DMS114 treated with DMSO at 0.1 percent for 48 hours (cell line): ENCODE measurements around the gene UPF1.

Source experiments
- DNase-seq: peaks from one replicate; lab custom pipeline; 2025; ENCODE audit not compliant: unreplicated experiment; lab: John Stamatoyannopoulos, UW

UPF1 gene

DNA sequence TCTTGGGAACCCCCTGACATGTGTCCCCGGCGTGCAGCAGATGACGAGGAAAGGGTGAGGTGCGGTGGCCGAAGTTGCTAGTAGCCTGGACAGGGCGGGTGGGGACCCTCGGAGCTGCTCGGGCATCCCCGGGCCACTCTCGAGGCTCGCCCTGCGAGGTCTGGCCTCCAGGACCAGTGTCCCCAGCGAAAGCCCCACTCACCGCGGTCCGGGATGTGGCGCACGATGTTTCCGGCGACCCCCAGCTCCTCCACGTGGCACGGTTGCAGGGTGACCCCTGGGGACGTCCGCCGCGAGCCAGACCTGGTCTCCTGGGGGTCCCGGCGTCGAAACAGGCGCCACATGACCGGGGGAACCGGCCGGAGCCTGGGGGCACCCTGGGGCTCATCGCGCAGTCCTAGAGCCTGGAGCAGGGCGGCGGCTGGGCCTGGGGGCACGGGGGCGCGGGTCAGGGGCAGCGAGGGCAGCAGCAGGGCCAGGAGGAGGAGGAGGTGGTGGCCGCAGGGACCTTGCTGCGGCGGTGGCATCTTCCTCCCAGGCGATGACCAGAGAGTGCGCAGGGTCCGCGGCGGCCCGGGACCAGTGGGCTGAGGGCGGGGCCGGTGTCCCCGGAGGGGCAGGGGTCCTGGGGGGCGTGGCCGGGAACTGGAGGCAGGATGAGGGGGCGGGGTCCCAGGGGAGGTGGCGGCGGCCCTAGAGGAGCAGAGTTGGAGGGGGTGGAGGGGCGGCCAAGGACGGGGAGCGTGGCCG lies 38.2 kb downstream of the UPF1 start:
- DNase-seq, result no peak

- DNase-seq, result no peak
Measured at GRCh38 chr19:18870531-18871172, 38.9 kb downstream of the UPF1 start.

GRCh38 chr19:18871543-18871942 lies 39.8 kb downstream of the UPF1 start:
- DNase-seq, result no peak

DNA sequence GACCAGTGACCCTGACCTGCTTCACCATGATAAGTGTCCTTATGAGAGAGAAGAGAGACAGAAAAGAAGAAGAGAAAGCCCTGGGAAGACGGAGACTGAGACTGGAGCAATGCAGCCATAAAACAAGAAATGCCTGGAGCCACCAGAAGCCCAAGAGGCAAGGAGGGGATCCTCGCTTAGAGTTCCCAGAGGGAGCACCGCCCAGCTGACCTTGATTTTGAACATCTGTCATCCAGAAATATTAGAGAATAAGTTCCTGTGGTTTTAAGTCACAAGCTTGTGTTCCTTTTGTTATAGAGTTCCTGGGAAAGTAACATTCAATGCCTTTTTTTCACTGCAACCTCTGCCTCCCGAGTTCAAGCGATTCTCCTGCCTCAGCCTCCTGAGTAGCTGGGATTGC lies 44.0 kb downstream of the UPF1 start:
- DNase-seq, result no peak

DNA sequence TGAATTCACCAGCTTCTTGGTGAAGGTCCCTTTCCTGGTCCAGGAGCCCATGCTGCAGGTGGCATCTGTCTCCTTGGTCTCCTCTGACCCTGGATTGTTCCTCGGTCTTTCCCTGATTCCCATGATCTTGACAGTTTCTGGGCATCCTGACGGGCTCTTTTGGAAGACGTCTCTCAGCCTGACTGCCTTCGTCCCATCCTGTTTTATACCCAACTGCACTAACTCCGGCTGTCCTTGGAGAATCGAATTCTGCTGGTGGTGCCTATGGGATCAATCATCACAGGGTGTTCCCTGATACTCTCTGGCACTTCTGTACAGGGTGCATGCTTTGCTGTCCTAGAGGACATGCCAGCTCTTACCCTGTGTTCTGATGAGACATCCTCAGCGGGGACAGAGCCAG lies 45.1 kb downstream of the UPF1 start:
- DNase-seq, result no peak

GRCh38 chr19:18878058-18878797 lies 46.5 kb downstream of the UPF1 start:
- DNase-seq, result no peak

- no peak for DNase-seq
Measured at GRCh38 chr19:18878858-18879578, 47.3 kb downstream of the UPF1 start.

DNA sequence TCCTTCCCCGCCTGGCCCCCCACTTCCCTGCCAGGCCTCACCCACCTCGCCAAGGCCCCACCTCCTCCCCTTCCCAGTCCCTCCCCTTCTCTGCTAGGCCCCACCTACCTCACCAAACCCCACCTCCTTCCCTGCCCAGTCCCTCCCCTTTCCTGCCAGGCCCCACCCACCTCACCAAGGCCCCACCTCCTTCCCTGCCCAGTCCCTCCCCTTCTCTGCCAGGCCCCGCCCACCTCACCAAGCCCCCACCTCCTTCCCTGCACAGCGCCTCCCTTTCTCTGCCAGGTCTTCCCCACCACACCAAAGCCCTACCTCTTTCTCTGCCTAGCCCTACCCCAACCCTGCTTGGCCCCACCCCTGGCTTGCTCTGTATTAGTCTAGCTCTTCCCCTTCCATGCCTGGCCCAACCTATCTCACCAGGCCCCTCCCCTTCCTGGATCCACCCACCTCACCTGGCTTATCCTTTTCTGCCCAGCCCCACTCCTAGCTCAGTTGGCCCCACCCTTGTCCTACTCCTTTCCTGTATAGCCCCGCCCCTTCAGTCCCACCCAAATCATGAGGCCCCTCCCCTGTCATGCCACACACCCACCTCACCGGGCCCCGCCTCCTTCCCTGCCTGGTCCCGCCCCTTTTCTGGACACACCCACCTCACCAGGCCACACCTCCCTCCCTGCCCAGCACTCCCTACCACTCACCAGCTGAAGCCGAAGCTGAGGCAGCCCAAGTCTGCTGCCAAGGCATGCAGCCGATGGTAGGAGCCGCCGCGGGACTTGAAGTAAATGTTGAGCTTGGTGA lies 48.0 kb downstream of the UPF1 start:
- DNase-seq, result no peak

- DNase-seq, result no peak
Measured at GRCh38 chr19:18881491-18881890, 49.7 kb downstream of the UPF1 start.

DNA sequence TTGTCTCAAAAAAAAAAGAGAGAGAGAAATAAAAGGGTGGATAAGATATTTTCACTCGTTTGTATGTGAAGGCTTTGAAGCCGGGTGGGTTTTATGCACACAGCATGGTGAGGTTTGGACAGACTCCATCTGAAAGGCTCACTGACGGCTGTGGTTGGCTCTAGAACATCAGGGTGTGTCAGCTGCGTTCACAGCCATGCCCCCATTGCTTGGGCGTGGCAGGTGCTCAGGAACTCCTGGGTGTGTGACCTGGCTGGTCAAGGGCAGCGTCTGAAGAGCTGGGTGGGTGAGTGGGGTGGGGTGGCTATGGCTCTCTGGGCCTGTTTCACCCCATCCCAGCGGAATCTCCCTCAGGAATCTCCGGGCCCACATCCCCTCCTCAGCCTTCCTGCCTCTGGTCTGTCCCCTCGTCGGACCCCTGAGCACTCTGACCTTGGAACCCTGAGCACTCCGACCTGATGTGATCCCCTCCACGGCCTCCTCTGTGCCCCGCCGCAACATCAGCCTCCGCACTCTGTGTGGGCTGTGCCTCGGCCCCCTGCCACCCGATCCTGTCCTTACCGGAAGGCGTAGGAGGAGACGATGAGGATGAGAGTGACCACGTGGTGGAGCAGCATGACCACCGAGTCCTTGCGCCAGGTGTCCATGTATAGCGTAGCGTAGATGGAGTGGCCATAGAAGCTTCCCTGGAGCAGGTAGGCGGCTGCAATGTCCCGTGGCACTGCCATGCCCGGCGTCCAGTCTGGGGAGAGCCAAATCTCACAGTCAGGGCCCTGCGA lies 52.0 kb downstream of the UPF1 start:
- DNase-seq, result no peak

GRCh38 chr19:18886972-18887371 lies 55.2 kb downstream of the UPF1 start:
- DNase-seq, result no peak

- no peak for DNase-seq
Measured at GRCh38 chr19:18889949-18890745, 58.4 kb downstream of the UPF1 start.

DNA sequence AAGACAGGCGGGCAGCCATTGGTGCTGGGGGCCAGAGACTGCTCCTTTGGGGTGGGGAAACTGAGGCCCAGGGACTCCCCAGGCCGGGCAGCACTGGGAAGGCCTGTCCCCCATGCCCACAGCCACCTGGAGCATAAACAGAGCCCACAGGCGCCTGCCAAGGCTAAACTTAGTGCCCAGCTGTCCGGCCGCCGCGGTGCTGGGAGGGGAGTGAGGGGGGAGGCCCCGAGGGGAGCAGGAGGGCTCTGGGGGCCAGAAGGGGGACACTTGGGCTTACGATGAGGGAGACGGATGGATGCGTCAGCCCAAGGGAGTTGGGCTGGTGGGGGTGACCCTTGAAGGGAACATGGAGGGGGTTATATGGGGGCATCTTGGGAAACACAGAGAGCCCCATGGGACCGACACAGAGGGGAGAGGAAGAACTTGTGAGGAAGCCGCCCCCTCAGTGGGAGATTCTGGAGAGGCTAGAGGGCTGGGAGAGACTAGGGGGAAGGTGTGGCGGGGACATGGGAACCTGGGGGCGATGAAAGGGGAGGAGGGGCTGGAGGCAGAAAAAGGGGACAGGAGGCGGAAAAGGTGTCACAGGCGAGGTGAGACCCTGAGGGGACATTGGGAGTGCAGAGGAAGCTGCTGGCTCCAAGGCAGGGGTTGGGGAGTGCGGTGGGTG lies 62.0 kb downstream of the UPF1 start:
- no peak for DNase-seq

- no peak for DNase-seq
Measured at GRCh38 chr19:18894254-18895037, 62.7 kb downstream of the UPF1 start.

DNA sequence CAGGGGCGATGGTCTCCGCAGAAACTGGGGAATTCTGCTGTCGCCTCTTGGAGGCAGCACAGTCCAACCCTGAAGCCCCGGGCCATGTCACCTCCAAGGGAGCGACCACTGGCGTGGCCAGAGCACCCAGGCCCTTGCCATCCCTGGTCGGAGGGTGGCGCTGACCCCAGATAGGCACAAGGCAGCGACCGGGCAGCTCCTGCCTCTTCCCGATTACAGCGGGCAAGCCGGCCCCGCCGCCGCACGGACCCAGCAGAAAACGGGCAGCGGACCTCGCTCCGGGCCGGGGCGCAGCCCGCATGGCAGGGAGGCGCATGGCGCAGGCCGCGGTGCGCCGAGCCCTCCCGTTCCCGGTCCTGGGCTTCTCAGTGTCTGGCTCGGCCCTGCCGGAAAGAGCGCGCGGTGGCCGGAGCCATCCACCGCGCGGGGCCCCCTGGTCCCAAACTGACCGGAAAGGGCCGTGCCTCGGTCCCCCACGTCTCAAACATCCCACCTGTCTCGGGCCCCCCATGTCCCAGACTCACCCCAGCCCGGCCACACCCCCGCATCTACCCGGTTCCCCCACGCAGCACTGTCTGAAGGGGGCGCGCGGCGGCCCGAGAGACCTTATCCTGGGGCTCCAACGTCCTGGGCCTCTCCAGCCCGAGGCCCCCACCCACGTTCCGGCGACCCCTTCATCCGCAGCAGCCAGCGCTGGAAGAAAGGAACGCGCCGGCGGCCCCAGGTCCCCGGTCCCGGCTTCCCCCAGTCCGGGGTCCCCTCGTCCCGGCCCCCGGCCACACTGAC lies 63.5 kb downstream of the UPF1 start:
- no peak for DNase-seq

- no peak for DNase-seq
Measured at GRCh38 chr19:18895824-18896341, 64.1 kb downstream of the UPF1 start, which contains the start of gene CERS1. TSS of gene CERS1 (minus strand) at chr19:18896158. CDS start at chr19:18896072, 86 bp downstream.

GRCh38 chr19:18896421-18896841 lies 64.7 kb downstream of the UPF1 start:
- no peak for DNase-seq
